Measurements from ENCODE around the gene BRD4.

The BRD4 gene

GRCh38 chr19:15307169-15307568, 25.2 kb downstream of the BRD4 start:
- no peak for DNase-seq

DNA sequence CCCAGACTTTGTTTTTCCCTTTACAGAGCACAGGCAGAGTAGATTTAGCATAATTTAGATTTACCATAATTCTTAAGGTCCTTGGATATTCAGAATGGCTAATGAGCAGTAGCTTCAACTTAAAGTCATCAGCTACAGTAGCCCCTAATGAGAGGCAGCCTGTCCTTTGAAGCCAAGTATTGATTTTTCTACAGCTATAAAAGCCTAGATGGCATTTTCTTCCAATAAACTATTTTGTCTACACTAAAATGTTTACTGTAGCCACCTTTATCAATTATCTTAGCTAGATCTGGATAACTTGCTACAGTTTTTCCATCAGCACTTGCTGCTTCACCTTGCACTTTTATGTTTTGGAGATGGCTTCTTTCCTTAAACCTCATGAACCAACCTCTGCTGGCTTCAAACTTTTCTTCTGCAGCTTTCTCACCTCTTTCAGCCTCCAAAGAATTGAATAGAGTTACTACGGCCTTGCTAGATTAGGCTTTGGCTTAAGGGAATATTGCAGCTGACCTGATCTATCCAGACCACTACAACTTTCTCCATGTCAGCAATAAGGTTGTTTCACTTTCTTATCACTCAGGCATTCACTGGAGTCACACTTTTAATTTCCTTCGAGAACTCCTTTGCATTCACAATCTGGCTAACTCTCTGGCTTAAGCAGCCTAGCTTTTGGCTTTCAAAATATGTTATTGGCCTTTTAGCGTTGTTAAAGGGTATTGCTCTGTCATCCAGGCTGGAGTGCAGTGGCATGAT, 26.6 kb downstream of the BRD4 start:
- no peak for DNase-seq

DNA sequence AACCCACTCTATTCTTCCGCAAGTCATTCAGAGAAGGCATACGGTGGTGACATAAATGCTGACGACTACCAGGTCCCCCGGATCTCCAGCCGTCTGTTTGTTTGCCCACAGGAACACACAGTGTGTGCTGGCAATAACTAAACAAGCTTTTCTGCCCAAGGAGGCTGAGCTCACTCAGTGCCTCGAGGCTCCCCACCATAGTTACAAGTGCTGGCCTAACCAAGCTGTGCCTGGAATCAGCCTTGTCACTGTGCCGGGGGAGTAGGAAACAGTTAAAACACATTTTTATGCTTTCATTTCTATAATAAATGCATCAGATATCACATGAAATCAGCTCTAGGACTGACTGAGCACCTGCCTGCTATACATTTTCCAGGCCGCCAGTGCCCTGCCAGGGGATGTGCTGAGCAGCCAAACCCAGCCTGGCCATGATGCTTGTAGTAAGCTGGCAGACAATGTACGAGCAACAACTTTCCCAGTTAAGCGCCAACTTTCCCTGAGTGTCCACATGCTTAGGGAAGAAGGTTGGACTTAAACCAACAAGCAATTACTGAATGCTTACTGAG, 28.1 kb downstream of the BRD4 start:
- peak; percentile 63 for DNase-seq

GRCh38 chr19:15303105-15303780, 29.1 kb downstream of the BRD4 start:
- DNase-seq, result no peak

GRCh38 chr19:15300533-15301197, 31.7 kb downstream of the BRD4 start:
- DNase-seq, result peak; percentile 44

DNA sequence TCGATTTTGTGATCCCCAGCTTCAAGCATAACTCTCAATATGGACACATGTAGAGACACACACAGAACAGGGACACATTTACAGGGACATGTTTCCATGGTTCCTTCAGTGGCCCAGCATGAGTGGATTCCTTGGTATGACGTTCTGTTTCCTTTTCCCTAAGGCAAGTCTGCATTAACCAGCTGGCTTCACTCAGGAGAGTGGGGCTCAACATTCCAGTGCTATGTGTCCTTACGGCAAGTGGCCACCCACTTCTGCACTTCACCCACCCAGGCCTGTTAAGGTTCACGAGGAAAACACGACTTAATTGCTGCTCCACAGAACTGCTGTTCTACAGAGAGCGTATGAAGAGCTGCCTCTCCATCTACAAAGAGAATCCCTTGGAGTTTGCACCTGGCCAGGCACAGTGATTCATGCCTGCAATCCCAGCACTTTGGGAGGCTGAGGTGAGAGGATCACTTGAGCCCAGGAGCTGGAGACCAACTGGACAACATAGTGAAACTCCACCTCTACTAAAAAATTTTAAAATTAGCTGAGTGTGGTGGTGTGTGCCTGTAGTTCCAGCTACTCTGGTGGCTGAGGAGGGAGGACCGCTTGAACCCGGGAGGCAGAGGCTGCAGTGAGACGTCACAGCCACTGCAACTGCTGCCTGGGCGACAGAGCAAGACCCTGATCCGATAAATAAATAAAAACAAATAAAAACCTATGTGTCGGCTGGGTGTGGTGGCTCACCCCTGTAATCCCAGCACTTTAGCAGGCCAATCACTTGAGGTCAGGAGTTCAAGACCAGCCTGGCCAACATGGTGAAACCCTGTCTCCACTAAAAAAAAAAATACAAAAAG, 32.5 kb downstream of the BRD4 start:
- DNase-seq, result no peak

GRCh38 chr19:15298847-15299567, 33.3 kb downstream of the BRD4 start:
- DNase-seq, result no peak

DNA sequence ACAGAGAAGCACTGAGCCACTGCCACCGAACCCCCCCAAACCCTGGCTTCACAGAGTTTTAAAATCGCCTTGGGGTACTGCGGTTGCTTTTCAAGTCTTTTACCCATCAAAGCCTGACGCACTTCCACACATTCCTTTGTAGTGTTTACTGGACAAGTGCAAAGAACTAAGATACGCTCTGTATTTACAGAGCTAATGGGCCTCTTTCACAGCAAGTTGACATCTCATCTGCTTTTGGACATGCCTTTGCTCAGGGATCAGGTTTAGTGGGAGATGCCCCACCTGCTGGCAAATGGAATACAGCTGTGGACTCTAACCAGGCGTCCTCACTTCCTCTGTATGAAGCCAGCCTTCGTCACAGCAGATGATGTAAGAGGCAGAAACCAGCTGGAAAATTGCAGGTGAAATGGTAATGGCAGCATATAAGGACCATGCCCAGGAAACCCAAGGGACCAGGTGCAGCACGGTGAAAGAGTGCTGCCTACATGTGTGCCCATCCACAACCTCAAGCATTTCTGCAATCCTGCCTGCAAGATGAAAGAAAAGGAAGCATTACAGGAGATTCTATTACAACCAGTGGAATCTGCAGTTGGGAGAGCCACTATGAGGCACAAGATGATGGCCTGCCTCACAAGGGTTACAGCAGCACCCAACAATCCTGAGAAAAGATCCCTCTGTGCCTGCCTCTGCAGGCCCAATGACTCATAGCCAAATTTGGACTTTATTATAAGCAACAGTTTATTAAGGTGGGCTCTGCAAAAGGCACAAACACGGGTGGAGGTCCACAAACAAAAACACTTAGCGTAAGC, 34.7 kb downstream of the BRD4 start:
- DNase-seq, result peak; percentile 19

DNA sequence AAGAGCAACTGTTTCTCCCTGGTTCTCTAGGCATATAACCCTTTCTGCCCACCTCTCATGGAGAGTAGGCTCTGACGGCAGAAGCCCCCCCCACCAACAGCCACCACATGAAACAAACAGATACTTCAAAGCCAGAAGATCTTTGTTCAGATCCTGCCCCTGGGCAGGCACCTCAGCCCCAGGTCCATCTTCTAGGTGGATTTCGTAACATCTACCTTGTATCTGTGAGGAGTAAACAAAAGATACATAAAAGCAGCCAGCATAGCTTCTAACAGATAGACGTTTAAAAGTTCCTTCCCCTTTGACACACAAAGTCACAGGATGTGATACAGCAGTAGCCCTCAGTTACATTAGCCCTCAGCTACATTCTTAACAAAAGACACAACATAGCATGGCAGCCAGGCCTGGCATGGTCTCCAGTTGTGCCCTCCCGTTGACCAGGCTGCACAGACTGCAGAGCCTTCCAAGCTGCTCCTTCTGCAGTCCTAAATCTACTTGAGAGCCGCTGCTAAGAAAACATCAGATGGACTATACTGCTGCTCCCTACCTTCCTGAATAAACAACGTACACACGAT, 35.4 kb downstream of the BRD4 start:
- no peak for DNase-seq

DNA sequence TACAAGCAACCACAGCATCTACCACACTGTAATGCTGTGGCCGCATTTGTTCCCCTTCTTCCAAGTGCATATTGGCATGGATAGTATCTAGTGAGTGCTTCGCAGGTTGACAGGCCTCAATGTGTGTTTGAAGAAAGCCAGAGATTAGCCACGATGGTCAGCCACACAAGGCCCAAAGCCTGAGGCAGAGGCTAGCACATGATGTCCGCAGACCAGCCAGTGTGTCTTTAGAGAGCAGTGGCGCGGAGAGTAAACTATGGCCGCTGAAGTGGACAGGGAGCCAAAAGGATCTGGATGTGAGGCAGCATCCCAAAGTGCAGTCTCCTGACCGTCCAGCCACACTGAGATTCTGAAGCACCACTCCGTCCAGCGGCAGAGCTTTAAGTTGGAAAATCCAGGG, 36.0 kb downstream of the BRD4 start:
- DNase-seq, result no peak

DNA sequence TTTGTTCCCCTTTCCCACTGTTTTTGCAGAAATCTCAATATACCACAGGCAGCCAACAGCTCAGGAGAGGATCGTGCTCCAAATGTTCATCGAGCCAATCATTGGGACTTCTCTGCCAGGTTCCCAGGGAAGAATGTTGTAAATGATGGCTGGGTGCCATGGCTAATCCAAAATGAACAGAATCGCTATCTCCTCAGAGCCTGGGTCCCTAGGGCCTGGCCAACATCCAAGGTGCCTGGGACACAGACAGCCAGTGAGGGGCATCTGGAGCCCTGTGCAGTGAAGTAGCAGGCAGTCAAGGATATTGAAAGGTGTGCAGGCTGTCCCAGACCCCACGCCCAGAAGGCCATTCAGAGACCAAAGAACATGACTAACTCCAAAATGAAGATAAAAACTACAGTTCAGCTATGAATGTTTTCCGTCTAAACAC, 37.8 kb downstream of the BRD4 start:
- DNase-seq, result peak; percentile 16

GRCh38 chr19:15293781-15294491, 38.4 kb downstream of the BRD4 start:
- DNase-seq, result no peak

- no peak for DNase-seq
These were observed 39.3 kb downstream of the BRD4 start for GRCh38 chr19:15292847-15293582.

DNA sequence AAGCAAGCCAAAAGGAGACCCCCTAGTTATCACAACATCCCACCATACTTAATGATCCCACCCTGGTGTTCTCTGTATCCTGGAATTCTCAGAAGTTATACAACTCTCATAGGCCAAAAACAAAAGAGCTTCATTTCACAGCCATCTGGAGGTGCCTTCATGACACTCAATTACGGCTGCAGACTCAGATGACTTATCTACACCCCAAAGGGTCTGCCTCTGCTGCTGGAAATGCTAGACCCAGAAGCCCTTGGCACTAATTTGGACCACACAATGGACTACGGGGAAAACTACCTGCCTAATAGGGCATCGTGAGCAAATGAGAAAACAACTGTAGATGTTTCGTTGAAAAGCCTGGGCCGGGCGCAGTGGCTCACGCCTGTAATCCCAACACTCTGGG, 40.2 kb downstream of the BRD4 start:
- no peak for DNase-seq

DNA sequence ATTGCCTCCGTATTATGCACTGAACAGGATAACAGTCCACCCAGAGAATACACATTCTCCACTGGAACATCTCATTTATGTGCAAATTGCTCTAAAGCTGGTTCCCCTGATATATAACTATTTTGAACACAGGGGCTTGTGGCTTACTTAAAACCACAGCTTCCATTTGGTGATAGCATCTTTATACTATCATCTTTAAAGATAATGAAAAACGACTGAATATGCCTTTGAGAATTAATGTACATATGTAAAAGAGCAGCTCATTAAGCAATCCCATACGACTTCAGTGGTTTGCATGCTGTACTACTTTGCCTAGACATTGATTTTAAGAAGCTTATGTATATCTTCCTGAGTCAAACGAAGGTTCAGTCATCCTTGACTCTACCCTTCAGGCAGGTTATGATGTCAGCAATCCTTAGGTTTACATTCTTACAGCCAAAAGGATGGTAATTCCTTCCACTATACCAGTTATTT, 40.8 kb downstream of the BRD4 start:
- DNase-seq, result no peak

GRCh38 chr19:15291089-15291488, 41.2 kb downstream of the BRD4 start:
- DNase-seq, result no peak

- DNase-seq, result no peak
These were observed 42.2 kb downstream of the BRD4 start for GRCh38 chr19:15290166-15290565.

DNA sequence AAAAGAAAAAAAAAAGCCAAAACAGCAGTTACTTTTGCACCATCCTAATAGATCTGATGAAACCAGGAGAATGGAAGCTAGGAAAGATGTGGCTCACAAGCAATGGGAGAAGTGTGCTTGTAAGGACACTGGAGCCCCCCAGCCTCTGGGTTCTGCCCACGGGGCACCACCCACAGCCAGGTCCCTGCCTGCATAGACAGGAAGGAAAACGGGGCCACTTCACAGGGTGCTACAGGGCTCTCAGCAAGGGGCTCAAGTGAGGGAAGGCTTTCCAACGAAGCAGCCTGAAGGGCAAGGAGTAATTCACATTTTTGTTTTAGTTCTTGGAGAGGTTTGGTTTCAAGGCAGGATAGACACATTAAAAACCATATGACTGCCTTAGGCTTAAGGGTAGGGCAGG, 42.7 kb downstream of the BRD4 start:
- DNase-seq, result no peak

Data from stimulated activated CD4-positive, alpha-beta T cell treated with anti-CD3 and anti-CD28 coated beads, Interleukin-1b, Interleukin-23, amount 100 ng/mL, for 48 hours (primary cell).